K562 (cell line): ENCODE results near the gene ADORA3. TPM values are rescaled to one million over a fixed set of nuclear protein-coding genes. Genes with fewer than 3 reads are reported as not detected.

Experiments
- CEBPG ChIP-seq, 3 experiments: fragments of 200-800 bp in 1 of 3; sonication (Bioruptor generic) in 1 of 3; sonication (generic) in 1 of 3; formaldehyde crosslinking in 1 of 3; IDR thresholded peaks in 2 of 3; conservative IDR thresholded peaks in 1 of 3; 2 replicates each; pipeline versions ENCODE4 v1.6.1 to v1.8.0; 2016 to 2022; ENCODE audit warnings: missing compliant biosample characterization in 2 of 3, missing genetic modification characterization in 2 of 3, mild to moderate bottlenecking in 1 of 3, missing genetic modification reagents in 1 of 3
- COPS2 ChIP-seq: fragments of 450-650 bp; conservative IDR thresholded peaks from 2 replicates; pipeline ENCODE4 v1.6.1; 2016; ENCODE audit warnings: mild to moderate bottlenecking, moderate library complexity
- CTCFL ChIP-seq: IDR thresholded peaks from 2 replicates; pipeline ENCODE4 v1.6.1; 2011; ENCODE audit warnings: borderline replicate concordance, low read depth, mild to moderate bottlenecking, moderate library complexity, low read length; ENCODE audit not compliant: insufficient read depth, poor library complexity, severe bottlenecking
- E2F6 ChIP-seq, 2 experiments: IDR thresholded peaks; 2 replicates each; pipeline ENCODE4 v1.6.1; 2011; ENCODE audit warnings: borderline replicate concordance in 1 of 2, control low read depth in 1 of 2, low read depth in 1 of 2, low read length in 1 of 2, mild to moderate bottlenecking in 1 of 2, mixed read lengths in 1 of 2, moderate library complexity in 1 of 2; ENCODE audit not compliant: insufficient read depth in 1 of 2, insufficient read length in 1 of 2, poor library complexity in 1 of 2, severe bottlenecking in 1 of 2; ENCODE audit errors: extremely low read depth in 1 of 2
- EHMT2 ChIP-seq: fragments of 450-650 bp; IDR thresholded peaks from 2 replicates; pipeline ENCODE4 v1.6.1; 2018; ENCODE audit warnings: antibody characterized with exemption
- FOSL1 ChIP-seq: fragments of 200-800 bp; sonication (Bioruptor generic); conservative IDR thresholded peaks from 2 replicates; pipeline ENCODE4 v1.6.1; 2016; ENCODE audit warnings: missing genetic modification characterization, missing compliant biosample characterization
- HCFC1 ChIP-seq: IDR thresholded peaks from 2 replicates; pipeline ENCODE4 v1.6.1; 2012; ENCODE audit warnings: low read depth, low read length, improper control_type of control experiment
- HDAC3 ChIP-seq: fragments of 450-650 bp; IDR thresholded peaks from 2 replicates; pipeline ENCODE4 v1.6.1; 2018; ENCODE audit warnings: borderline replicate concordance, mild to moderate bottlenecking, moderate library complexity; ENCODE audit not compliant: partially characterized antibody
- HEY1 ChIP-seq: fragments of 250-450 bp; sonication (Bioruptor Pico); IDR thresholded peaks from 2 replicates; pipeline ENCODE4 v1.5.0; 2020; ENCODE audit warnings: mild to moderate bottlenecking, moderate library complexity, borderline replicate concordance
- MIER1 ChIP-seq: fragments of 450-650 bp; IDR thresholded peaks from 2 replicates; pipeline ENCODE4 v1.6.1; 2016; ENCODE audit warnings: antibody characterized with exemption, mild to moderate bottlenecking, low read depth
- PHF8 ChIP-seq: fragments of 200-600 bp; sonication (generic); IDR thresholded peaks from 2 replicates; pipeline ENCODE4 v1.6.1; 2012; ENCODE audit warnings: mixed run types, mild to moderate bottlenecking, inconsistent platforms, low read length, moderate library complexity, borderline replicate concordance
- TEAD4 ChIP-seq, 2 experiments: sonication (generic) in 1 of 2; formaldehyde crosslinking in 1 of 2; IDR thresholded peaks; 2 replicates each; pipeline versions ENCODE4 v1.6.1 to v1.8.0; 2012 to 2022; ENCODE audit warnings: borderline replicate concordance in 1 of 2, inconsistent platforms in 1 of 2, low read length in 1 of 2, mild to moderate bottlenecking in 1 of 2, missing genetic modification reagents in 1 of 2
- TRIM25 ChIP-seq: fragments of 450-650 bp; IDR thresholded peaks from 2 replicates; pipeline ENCODE4 v1.7.0; 2016; ENCODE audit warnings: borderline replicate concordance
- XRCC5 ChIP-seq: fragments of 200-400 bp; formaldehyde crosslinking; IDR thresholded peaks from 2 replicates; pipeline ENCODE4 v1.6.1; 2017; ENCODE audit warnings: low read depth, mild to moderate bottlenecking, low read length
- ZFP91 ChIP-seq: sonication (generic); formaldehyde crosslinking; IDR thresholded peaks from 2 replicates; pipeline ENCODE4 v1.8.0; 2022; ENCODE audit warnings: mild to moderate bottlenecking, missing genetic modification reagents
- ZFPM2 ChIP-seq: fragments of 250-450 bp; sonication (Bioruptor Pico); IDR thresholded peaks from 2 replicates; pipeline ENCODE4 v1.5.1; 2022; ENCODE audit warnings: mild to moderate bottlenecking
- ZNF384 ChIP-seq: IDR thresholded peaks from 2 replicates; pipeline ENCODE4 v1.6.1; 2012; ENCODE audit warnings: low read depth, low read length, improper control_type of control experiment
- ZNF717 ChIP-seq: fragments of 250-450 bp; sonication (Bioruptor Pico); IDR thresholded peaks from 2 replicates; pipeline ENCODE4 v1.5.0; 2021
- polyA plus RNA-seq, 8 experiments: library from polyadenylated mRNA; depleted of rRNA in 4 of 8; stranded (reverse) in 5 of 8; unstranded in 3 of 8; fragments of >200 nt; fragmentation: Nextera tagmentation in 2 of 8; fragmentation: Illumina TruSeq in 1 of 8; extraction: Ambion mirVana in 2 of 8; extraction: Trizol in 1 of 8; gene quantifications; 2 replicates each; pipeline versions ENCODE4 v1.2.1 to v1.2.3, GENCODE V29; 2011 to 2014; ENCODE audit warnings: inconsistent platforms in 1 of 8, missing spikeins in 1 of 8
- total RNA-seq, 7 experiments: library from RNA; depleted of rRNA in 6 of 7; stranded (reverse); fragments of >200 nt in 6 of 7; fragmentation: Illumina TruSeq in 2 of 7; extraction: Trizol in 2 of 7; gene quantifications; 2 replicates each; pipeline versions ENCODE4 v1.2.1 to v1.2.3, GENCODE V29; 2011 to 2021; ENCODE audit warnings: low replicate concordance in 1 of 7

ADORA3 gene
- total and polyA plus RNA-seq, 9 of the 15 experiments (the other 6 are each of a cell fraction or from before 2014, with no cell fraction given): 0.09 to 0.35 (median 0.16) TPM; not detected in 3

GRCh38 chr1:111481387-111482221 is 21.8 kb downstream of the ADORA3 start (continued):
- TF ChIP-seq HCFC1 (no peak), COPS2 (no peak), CEBPG (CRISPR knock-in tag; IDR thresholded peaks at IDR 0.05) (no peak), CEBPG (tag; conservative IDR thresholded peaks at IDR 0.05 in 1 of 2, IDR thresholded peaks at IDR 0.05 in 1 of 2) (no peak), HEY1 (no peak), ZNF384 (peak; percentile 81), FOSL1 (tag) (0 out of 2 replicates have a peak, but pooled peaks have one; percentile 20), E2F6 (IDR thresholded peaks at IDR 0.05; ENCODE audit: borderline replicate concordance in 1 of 2, extremely low read depth in 1 of 2, insufficient read depth in 1 of 2, insufficient read length in 1 of 2, low read depth in 1 of 2, low read length in 1 of 2, poor library complexity in 1 of 2, severe bottlenecking in 1 of 2) (no peak), ZFP91 (CRISPR knock-in tag) (no peak), XRCC5 (no peak), CTCFL (no peak), TRIM25 (no peak), PHF8 (no peak), HDAC3 (no peak), ZFPM2 (no peak), ZNF717 (CRISPR knock-in tag) (no peak), EHMT2 (no peak), TEAD4 (IDR thresholded peaks at IDR 0.05; ENCODE audit: low read length) (no peak), TEAD4 (CRISPR knock-in tag; IDR thresholded peaks at IDR 0.05; ENCODE audit: borderline replicate concordance) (no peak), MIER1 (no peak)
